ENCODE results near the gene PIP5KL1. TPM values are rescaled to one million over a fixed set of nuclear protein-coding genes. Genes with fewer than 3 reads are reported as not detected.
A peak's percentile ranks its signal among the peaks of the same experiment; 100 is the strongest.

Gene PIP5KL1
- total RNA-seq, 6 experiments from 2014 or later: 0.58 to 0.81 (median 0.70) TPM; not detected in 3

- WGBS (ENCODE audit: insufficient coverage, low coverage, low lambda C conversion rate, missing lambda C conversion rate): 77% methylated on average over 5 of the region's 7 CpGs
- no peaks in the 10 kb centered on the region for H3K27me3 ChIP-seq
- no peaks in the 10 kb centered on the region for H3K9me3 ChIP-seq
- H3K36me3 ChIP-seq: no peaks in the 10 kb centered on the region
- TF ChIP-seq POLR2A (IDR thresholded peaks at IDR 0.05) (no peak), CTCF (IDR thresholded peaks at IDR 0.05) (no peak)
- H3K4me1 ChIP-seq: peaks cover 0 to 35% (median 6%) of the 10 kb centered on the region in 4 donors
- intact Hi-C loops (cut with DNase I): loop anchor here (5.0 to 10.0 kb wide), 3 partner anchors 183 to 416 kb away; partner anchors contain the start of gene TOR2A (in 1 of the 2)
- DNase-seq (no peak), ATAC-seq (no peak)
- H3K27ac ChIP-seq: no peak overlapping the region
- no peak overlapping the region for H3K4me3 ChIP-seq
These were observed 9.8 kb downstream of the PIP5KL1 start for GRCh38 chr9:127920794-127921193.

GRCh38 chr9:127919253-127919815 lies 11.2 kb downstream of the PIP5KL1 start:
- Histone ChIP-seq H3K9me3 (no peaks in the 10 kb centered on the region), H3K36me3 (no peaks in the 10 kb centered on the region), H3K27me3 (no peaks in the 10 kb centered on the region), H3K4me1 (peaks cover 0 to 46% (median 8%) of the 10 kb centered on the region in 4 donors), H3K4me3 (no peak overlapping the region), H3K27ac (peak overlapping the region in 2 of 3 donors; percentile 26 to 39)
- intact Hi-C loops (cut with DNase I): no loop called here
- peak; percentile 72 to 93 (median 78) for DNase-seq
- 26% methylated on average over 5 of the region's 8 CpGs for WGBS (ENCODE audit: insufficient coverage, low coverage, low lambda C conversion rate, missing lambda C conversion rate)
- peak; percentile 41 to 70 (median 55) for ATAC-seq
- TF ChIP-seq POLR2A (IDR thresholded peaks at IDR 0.05): peak; percentile 39
- no peak for TF ChIP-seq CTCF (IDR thresholded peaks at IDR 0.05)

GRCh38 chr9:127918183-127919107 lies 12.1 kb downstream of the PIP5KL1 start:
- Histone ChIP-seq H3K4me3 (no peak overlapping the region), H3K9me3 (no peaks in the 10 kb centered on the region), H3K36me3 (no peaks in the 10 kb centered on the region), H3K27me3 (no peaks in the 10 kb centered on the region), H3K27ac (peak overlapping the region in 2 of 3 donors; percentile 26 to 39), H3K4me1 (peaks cover 0 to 47% (median 8%) of the 10 kb centered on the region in 4 donors)
- intact Hi-C loops (cut with DNase I): no loop called here
- WGBS (ENCODE audit: insufficient coverage, low coverage, low lambda C conversion rate, missing lambda C conversion rate): 71% methylated on average over 5 of the region's 8 CpGs
- TF ChIP-seq POLR2A (IDR thresholded peaks at IDR 0.05): no peak
- TF ChIP-seq CTCF (IDR thresholded peaks at IDR 0.05): peak in 2 of 4 donors; percentile 11 to 17
- DNase-seq (peak in 1 of 3 donors; percentile 61), ATAC-seq (no peak)

GRCh38 chr9:127917603-127918002 lies 13.0 kb downstream of the PIP5KL1 start:
- Histone ChIP-seq H3K9me3 (no peaks in the 10 kb centered on the region), H3K27ac (no peak overlapping the region), H3K4me3 (no peak overlapping the region), H3K27me3 (no peaks in the 10 kb centered on the region), H3K4me1 (peaks cover 0 to 56% (median 12%) of the 10 kb centered on the region in 4 donors), H3K36me3 (no peaks in the 10 kb centered on the region)
- WGBS (ENCODE audit: insufficient coverage, low coverage, low lambda C conversion rate, missing lambda C conversion rate): 20% methylated on average over 2 of the region's 6 CpGs
- DNase-seq (no peak), ATAC-seq (no peak)
- TF ChIP-seq CTCF (IDR thresholded peaks at IDR 0.05) (no peak), POLR2A (IDR thresholded peaks at IDR 0.05) (no peak)
- intact Hi-C loops (cut with DNase I): no loop called here
